ENCODE results near the gene CIT. TPM values are rescaled to one million over a fixed set of nuclear protein-coding genes. Genes with fewer than 3 reads are reported as not detected.
A peak's percentile ranks its signal among the peaks of the same experiment; 100 is the strongest.

CIT gene
- total and polyA plus RNA-seq, 9 of the 15 experiments (the other 6 are each of a cell fraction or from before 2014, with no cell fraction given) = 1.1 to 46.7 (median 21.3) TPM

DNA sequence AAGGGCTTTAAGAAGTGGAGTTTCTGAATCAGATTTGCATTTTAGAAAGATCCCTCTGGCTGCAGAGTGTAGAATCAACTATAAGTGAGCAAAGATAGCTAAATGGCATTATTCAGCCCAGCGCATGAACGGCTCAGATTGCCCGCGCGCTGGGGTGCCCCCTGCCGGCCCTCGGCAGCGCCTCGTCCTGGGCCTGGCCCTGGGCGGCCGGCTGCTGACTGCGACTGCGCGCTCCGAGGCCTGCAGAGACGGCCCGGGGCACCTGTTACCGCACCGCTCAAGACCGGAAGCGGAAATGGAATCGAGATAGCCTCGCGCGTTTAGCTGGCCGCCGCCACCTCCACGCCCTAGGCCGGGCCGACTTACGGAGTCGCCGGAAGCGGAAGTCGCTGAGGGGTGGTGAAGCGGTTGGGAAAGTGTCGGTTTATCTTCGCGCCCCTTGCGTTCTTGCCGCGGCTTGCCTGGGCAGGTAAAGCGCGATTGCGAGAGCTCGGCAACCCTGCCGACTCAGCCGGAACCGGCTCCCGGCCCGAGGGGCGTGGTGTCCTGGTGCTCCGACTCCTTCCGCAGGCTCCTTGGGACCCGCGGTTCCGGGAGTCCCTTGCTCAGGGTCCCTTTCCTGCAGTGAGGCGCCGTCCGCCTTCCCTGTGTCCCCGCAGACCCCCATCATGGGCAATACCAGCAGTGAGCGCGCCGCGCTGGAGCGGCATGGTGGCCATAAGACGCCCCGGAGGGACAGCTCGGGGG is 209.4 kb downstream of the CIT start, which contains the start of gene PRKAB1 (continued):
- TF ChIP-seq, protein P1, sequence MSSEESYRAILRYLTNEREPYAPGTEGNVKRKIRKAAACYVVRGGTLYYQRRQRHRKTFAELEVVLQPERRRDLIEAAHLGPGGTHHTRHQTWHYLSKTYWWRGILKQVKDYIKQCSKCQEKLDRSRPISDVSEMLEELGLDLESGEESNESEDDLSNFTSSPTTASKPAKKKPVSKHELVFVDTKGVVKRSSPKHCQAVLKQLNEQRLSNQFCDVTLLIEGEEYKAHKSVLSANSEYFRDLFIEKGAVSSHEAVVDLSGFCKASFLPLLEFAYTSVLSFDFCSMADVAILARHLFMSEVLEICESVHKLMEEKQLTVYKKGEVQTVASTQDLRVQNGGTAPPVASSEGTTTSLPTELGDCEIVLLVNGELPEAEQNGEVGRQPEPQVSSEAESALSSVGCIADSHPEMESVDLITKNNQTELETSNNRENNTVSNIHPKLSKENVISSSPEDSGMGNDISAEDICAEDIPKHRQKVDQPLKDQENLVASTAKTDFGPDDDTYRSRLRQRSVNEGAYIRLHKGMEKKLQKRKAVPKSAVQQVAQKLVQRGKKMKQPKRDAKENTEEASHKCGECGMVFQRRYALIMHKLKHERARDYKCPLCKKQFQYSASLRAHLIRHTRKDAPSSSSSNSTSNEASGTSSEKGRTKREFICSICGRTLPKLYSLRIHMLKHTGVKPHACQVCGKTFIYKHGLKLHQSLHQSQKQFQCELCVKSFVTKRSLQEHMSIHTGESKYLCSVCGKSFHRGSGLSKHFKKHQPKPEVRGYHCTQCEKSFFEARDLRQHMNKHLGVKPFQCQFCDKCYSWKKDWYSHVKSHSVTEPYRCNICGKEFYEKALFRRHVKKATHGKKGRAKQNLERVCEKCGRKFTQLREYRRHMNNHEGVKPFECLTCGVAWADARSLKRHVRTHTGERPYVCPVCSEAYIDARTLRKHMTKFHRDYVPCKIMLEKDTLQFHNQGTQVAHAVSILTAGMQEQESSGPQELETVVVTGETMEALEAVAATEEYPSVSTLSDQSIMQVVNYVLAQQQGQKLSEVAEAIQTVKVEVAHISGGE (CRISPR knock-in tag; IDR thresholded peaks at IDR 0.05) = peak; percentile 89 to 98 (median 94)
- TF ChIP-seq, protein P2, sequence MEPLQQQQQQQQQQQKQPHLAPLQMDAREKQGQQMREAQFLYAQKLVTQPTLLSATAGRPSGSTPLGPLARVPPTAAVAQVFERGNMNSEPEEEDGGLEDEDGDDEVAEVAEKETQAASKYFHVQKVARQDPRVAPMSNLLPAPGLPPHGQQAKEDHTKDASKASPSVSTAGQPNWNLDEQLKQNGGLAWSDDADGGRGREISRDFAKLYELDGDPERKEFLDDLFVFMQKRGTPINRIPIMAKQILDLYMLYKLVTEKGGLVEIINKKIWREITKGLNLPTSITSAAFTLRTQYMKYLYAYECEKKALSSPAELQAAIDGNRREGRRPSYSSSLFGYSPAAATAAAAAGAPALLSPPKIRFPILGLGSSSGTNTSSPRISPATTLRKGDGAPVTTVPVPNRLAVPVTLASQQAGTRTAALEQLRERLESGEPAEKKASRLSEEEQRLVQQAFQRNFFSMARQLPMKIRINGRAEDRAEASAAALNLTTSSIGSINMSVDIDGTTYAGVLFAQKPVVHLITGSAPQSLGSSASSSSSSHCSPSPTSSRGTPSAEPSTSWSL (CRISPR knock-in tag; IDR thresholded peaks at IDR 0.05; ENCODE audit: borderline replicate concordance) = no peak
- no peak for TF ChIP-seq PHB2 (IDR thresholded peaks at IDR 0.05; ENCODE audit: low read depth)

All from K562 (cell line).